Measurements from ENCODE around the gene MAL. TPM values are rescaled to one million over a fixed set of nuclear protein-coding genes. Genes with fewer than 3 reads are reported as not detected.
A peak's percentile ranks its signal among the peaks of the same experiment; 100 is the strongest.

Gene MAL
- total and polyA plus RNA-seq, 2 of the 13 experiments (the other 11 are each of a cell fraction or from before 2014, with no cell fraction given), result not detected

DNA sequence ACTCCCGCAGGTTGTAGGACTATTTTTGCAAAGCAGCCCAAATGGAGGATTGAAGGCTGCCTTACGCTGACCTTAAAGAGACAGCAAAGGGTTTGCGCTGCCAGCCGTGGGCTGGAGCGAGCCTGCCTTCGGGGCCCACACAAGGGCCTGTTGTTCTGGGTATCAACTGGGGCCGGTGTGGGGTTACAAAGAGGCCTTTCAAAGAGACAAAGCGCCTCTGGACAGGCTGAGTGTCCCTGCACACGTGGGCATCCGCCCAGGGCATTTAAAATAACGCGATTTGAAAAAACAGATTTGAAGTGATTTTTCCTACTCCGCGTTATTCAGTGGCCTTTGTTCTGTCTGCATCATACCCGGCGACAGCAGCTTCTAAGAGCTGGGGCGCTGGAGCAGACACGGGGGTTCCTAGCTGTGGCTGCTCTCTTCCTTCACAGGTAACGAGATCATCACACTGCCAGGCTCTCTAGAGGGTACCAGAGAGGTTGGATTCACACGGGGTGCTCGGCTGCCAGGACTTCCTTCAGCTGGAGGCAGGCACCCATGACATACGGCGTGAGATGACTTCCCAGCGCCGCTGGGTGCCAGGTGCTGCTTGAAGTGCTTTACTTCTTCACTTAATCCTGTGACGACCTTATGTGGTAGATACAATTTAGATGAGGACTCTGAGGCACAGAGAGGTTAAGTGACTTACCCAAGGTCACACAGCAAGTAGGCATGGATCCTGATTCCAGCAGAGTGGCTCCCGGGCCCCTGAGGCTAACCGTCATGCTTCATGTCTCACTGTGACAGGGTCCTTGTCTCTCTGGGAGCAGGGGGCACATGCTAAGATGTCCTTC lies 32.2 kb downstream of the MAL start (continued):
- TF ChIP-seq TFDP1 (CRISPR knock-in tag; IDR thresholded peaks at IDR 0.05; ENCODE audit: borderline replicate concordance) (no peak), PTBP1 (IDR thresholded peaks at IDR 0.05; ENCODE audit: low read depth, low read length, poor library complexity, severe bottlenecking) (no peak), NAIF1 (CRISPR knock-in tag; IDR thresholded peaks at IDR 0.05; ENCODE audit: borderline replicate concordance) (0 out of 2 replicates have a peak, but pooled peaks have one; percentile 60), ZNF10 (CRISPR knock-in tag; IDR thresholded peaks at IDR 0.05; ENCODE audit: borderline replicate concordance, low read depth) (no peak), KDM1A (CRISPR knock-in tag; IDR thresholded peaks at IDR 0.05) (peak; percentile 89), GLI4 (CRISPR knock-in tag; IDR thresholded peaks at IDR 0.05; ENCODE audit: borderline replicate concordance) (no peak), NFAT5 (CRISPR knock-in tag; IDR thresholded peaks at IDR 0.05) (no peak), THAP11 (CRISPR knock-in tag; IDR thresholded peaks at IDR 0.05) (no peak), HNRNPK (IDR thresholded peaks at IDR 0.05; ENCODE audit: low read depth, low read length, poor library complexity, severe bottlenecking) (no peak), ZNF567 (CRISPR knock-in tag; IDR thresholded peaks at IDR 0.05; ENCODE audit: borderline replicate concordance) (no peak), HOXA9 (CRISPR knock-in tag; IDR thresholded peaks at IDR 0.05; ENCODE audit: borderline replicate concordance) (no peak), ETV6 (CRISPR knock-in tag; conservative IDR thresholded peaks at IDR 0.05) (0 out of 2 replicates have a peak, but pooled peaks have one; percentile 53), ZMYM2 (CRISPR knock-in tag; IDR thresholded peaks at IDR 0.05) (no peak), ZNF496 (CRISPR knock-in tag; IDR thresholded peaks at IDR 0.05; ENCODE audit: insufficient replicate concordance) (no peak), ZNF83 (CRISPR knock-in tag; IDR thresholded peaks at IDR 0.05; ENCODE audit: borderline replicate concordance) (no peak), SAFB2 (CRISPR knock-in tag; IDR thresholded peaks at IDR 0.05; ENCODE audit: borderline replicate concordance, low read depth) (no peak), GABPA (IDR thresholded peaks at IDR 0.05; ENCODE audit: low read depth, low read length) (0 out of 2 replicates have a peak, but pooled peaks have one; percentile 13), GABPA (CRISPR knock-in tag; IDR thresholded peaks at IDR 0.05; ENCODE audit: low read depth) (no peak), NFE2L2 (IDR thresholded peaks at IDR 0.05; ENCODE audit: low read length) (no peak)
- TF ChIP-seq, protein P1, sequence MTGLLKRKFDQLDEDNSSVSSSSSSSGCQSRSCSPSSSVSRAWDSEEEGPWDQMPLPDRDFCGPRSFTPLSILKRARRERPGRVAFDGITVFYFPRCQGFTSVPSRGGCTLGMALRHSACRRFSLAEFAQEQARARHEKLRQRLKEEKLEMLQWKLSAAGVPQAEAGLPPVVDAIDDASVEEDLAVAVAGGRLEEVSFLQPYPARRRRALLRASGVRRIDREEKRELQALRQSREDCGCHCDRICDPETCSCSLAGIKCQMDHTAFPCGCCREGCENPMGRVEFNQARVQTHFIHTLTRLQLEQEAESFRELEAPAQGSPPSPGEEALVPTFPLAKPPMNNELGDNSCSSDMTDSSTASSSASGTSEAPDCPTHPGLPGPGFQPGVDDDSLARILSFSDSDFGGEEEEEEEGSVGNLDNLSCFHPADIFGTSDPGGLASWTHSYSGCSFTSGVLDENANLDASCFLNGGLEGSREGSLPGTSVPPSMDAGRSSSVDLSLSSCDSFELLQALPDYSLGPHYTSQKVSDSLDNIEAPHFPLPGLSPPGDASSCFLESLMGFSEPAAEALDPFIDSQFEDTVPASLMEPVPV (CRISPR knock-in tag; IDR thresholded peaks at IDR 0.05), result no peak

All from HepG2 (cell line).